OCI-LY3 (cell line): ENCODE data around the gene PMAIP1.

Experiments used
- EZH2phosphoT487 ChIP-seq: fragments of 200-600 bp; shearing (Covaris generic); IDR thresholded peaks from 2 replicates; pipeline ENCODE4 v1.6.1; 2018; ENCODE audit warnings: antibody characterized with exemption, mixed run types, low read depth
- TF ChIP-seq, protein P1 (sequence below): fragments of 200-600, 300-600 bp; sonication (generic); IDR thresholded peaks from 2 replicates; pipeline ENCODE4 v1.5.1; 2014; ENCODE audit warnings: antibody characterized with exemption, low read length, low read depth

DNA sequence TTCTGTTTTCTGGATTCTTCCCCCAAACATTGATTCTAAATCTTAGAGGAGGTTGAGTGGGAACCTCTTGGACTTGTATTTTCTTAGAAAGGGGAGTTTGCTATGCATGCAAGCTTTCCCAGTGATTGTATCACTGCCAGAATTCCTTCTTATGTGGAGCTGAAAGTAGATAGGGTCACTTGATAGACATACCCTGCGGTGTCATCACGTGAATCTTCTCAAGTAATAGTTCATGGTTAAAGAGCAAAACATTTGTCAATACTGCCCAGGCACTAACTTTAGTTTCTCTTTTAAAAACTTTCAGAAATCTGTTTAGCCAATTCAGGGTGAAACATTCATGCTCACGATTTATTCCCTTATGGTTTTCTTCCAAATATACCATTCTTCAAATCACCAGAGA is 6.4 kb downstream of the PMAIP1 start:
- TF ChIP-seq, protein P1, sequence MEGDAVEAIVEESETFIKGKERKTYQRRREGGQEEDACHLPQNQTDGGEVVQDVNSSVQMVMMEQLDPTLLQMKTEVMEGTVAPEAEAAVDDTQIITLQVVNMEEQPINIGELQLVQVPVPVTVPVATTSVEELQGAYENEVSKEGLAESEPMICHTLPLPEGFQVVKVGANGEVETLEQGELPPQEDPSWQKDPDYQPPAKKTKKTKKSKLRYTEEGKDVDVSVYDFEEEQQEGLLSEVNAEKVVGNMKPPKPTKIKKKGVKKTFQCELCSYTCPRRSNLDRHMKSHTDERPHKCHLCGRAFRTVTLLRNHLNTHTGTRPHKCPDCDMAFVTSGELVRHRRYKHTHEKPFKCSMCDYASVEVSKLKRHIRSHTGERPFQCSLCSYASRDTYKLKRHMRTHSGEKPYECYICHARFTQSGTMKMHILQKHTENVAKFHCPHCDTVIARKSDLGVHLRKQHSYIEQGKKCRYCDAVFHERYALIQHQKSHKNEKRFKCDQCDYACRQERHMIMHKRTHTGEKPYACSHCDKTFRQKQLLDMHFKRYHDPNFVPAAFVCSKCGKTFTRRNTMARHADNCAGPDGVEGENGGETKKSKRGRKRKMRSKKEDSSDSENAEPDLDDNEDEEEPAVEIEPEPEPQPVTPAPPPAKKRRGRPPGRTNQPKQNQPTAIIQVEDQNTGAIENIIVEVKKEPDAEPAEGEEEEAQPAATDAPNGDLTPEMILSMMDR, result no peak
- no peak for TF ChIP-seq EZH2phosphoT487
